Common myeloid progenitor, CD34-positive (primary cell): Measurements from ENCODE around the gene LIN28B.

Experiments
- CTCF ChIA-PET: fragments of 350-600 bp; sonication (Branson Sonifier 250); formaldehyde crosslinking; loops from one replicate; lab custom pipeline; 2021; ENCODE audit warnings: antibody characterized with exemption; lab: Charles Lee
- POLR2A ChIA-PET: fragments of 350-600 bp; sonication (Branson Sonifier 250); formaldehyde crosslinking; loops from one replicate; lab custom pipeline; 2021; ENCODE audit warnings: antibody characterized with exemption; lab: Charles Lee
- DNase-seq, 3 donors: peaks; one replicate each; pipeline versions ENCODE4 v3.0.0 to v3.0.0-alpha.2; 2013
- H3K27ac ChIP-seq, 2 experiments: 1 replicate in 1 of 2; 2 replicates in 1 of 2; pipeline ENCODE4 v1.7.0; 2013; ENCODE audit warnings: inconsistent platforms in 2 of 2, low read length in 2 of 2, mild to moderate bottlenecking in 2 of 2, low read depth in 1 of 2, moderate library complexity in 1 of 2; ENCODE audit not compliant: severe bottlenecking in 2 of 2, insufficient read depth in 1 of 2, poor library complexity in 1 of 2
- H3K27me3 ChIP-seq, 5 experiments: replicated peaks in 2 of 5; 1 replicate in 3 of 5; 2 replicates in 2 of 5; pipeline versions ENCODE4 v1.6.1 to v1.7.0; 2013; ENCODE audit warnings: low read length in 4 of 5, mild to moderate bottlenecking in 2 of 5, moderate library complexity in 2 of 5, inconsistent platforms in 1 of 5; ENCODE audit not compliant: insufficient read depth in 5 of 5, control insufficient read depth in 4 of 5
- H3K36me3 ChIP-seq, 4 experiments: 1 replicate in 2 of 4; 2 replicates in 2 of 4; pipeline versions ENCODE4 v1.6.1 to v1.7.0; 2013; ENCODE audit warnings: low read length in 3 of 4, control low read depth in 1 of 4, mild to moderate bottlenecking in 1 of 4; ENCODE audit not compliant: control insufficient read depth in 4 of 4, insufficient read depth in 4 of 4
- H3K4me1 ChIP-seq, 4 experiments: 1 replicate in 3 of 4; 2 replicates in 1 of 4; pipeline versions ENCODE4 v1.6.1 to v1.7.1; 2013; ENCODE audit warnings: low read length in 3 of 4, mild to moderate bottlenecking in 3 of 4, control low read depth in 1 of 4, inconsistent platforms in 1 of 4, moderate library complexity in 1 of 4; ENCODE audit not compliant: control insufficient read depth in 4 of 4, insufficient read depth in 4 of 4; ENCODE audit errors: control extremely low read depth in 1 of 4
- H3K4me3 ChIP-seq, 7 experiments: 1 replicate in 4 of 7; 2 replicates in 3 of 7; pipeline versions ENCODE4 v1.5.1 to v1.7.0; 2013; ENCODE audit warnings: mild to moderate bottlenecking in 7 of 7, low read length in 6 of 7, moderate library complexity in 6 of 7, inconsistent platforms in 2 of 7, low read depth in 2 of 7, control low read depth in 1 of 7; ENCODE audit not compliant: insufficient read depth in 4 of 7, control insufficient read depth in 1 of 7; ENCODE audit errors: extremely low read depth in 1 of 7
- H3K9me3 ChIP-seq, 5 experiments: 1 replicate in 4 of 5; 2 replicates in 1 of 5; pipeline versions ENCODE4 v1.6.1 to v1.7.1; 2013; ENCODE audit warnings: low read length in 4 of 5, mild to moderate bottlenecking in 2 of 5, inconsistent platforms in 1 of 5, low read depth in 1 of 5, moderate library complexity in 1 of 5; ENCODE audit not compliant: control insufficient read depth in 4 of 5, insufficient read depth in 2 of 5; ENCODE audit errors: control extremely low read depth in 1 of 5
- WGBS: methylation state at CpG from one replicate; pipeline ENCODE4 v1.1.5; 2013; ENCODE audit not compliant: insufficient coverage; 5-methylcytosine and 5-hydroxymethylcytosine counted together

The LIN28B gene

DNA sequence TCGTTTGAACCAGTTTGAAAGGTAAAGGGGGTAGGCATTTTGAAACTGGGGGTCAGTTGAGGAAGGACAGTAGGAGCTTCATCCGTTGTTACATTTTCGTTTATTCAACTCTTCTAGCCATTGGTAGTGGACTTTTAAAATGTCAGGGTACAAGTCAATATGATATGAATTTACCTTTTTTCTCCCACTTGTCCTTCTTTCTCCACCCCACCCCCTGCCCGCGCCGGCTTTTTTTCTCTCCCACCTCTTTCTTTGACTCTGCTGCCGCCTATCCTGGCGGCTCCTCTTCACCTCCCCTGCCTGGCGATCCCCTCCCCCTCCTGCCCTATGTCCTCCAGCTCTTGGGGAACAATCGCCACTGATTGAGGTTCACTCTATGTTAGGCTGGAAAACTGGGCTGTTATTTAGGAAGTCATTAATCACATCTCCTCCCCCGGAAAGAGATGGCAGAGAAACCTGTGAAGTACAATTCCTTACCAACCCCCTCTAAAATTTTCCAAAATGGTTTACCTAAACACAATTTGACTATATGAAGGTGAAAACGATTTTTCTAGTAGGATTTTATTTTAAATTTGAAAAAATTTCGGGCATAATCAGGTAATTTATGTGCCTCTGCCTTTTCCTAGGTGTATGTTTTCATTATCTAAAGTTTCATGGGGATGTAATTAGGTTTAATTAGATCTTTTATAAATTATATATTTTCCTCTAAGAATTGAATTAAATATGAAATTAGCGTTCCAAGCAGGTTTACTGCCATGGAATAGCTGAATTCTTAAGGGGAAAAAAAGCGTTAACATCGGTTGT lies 778 bp upstream of the LIN28B start:
- no peaks in the 10 kb centered on the region for H3K36me3 ChIP-seq
- H3K4me3 ChIP-seq: peak overlapping the region in 2 of 7 experiments; percentile 23 to 74
- WGBS: 3% methylated on average over 5 of the region's 16 CpGs
- H3K27ac ChIP-seq: peak overlapping the region in 1 of 2 experiments; percentile 73
- ChIA-PET CTCF (interaction anchor here (1.3 to 2.1 kb wide), 2 partner anchors 12 to 17 kb away, joined by 3 to 5 read pairs; no protein-coding TSS in a partner anchor), POLR2A (no interaction called here)
- H3K9me3 ChIP-seq: no peaks in the 10 kb centered on the region
- no peak for DNase-seq
- peaks cover 12 to 95% (median 60%) of the 10 kb centered on the region in 5 experiments for H3K27me3 ChIP-seq
- H3K4me1 ChIP-seq: peaks cover 0 to 15% (median 6%) of the 10 kb centered on the region in 4 experiments

DNA sequence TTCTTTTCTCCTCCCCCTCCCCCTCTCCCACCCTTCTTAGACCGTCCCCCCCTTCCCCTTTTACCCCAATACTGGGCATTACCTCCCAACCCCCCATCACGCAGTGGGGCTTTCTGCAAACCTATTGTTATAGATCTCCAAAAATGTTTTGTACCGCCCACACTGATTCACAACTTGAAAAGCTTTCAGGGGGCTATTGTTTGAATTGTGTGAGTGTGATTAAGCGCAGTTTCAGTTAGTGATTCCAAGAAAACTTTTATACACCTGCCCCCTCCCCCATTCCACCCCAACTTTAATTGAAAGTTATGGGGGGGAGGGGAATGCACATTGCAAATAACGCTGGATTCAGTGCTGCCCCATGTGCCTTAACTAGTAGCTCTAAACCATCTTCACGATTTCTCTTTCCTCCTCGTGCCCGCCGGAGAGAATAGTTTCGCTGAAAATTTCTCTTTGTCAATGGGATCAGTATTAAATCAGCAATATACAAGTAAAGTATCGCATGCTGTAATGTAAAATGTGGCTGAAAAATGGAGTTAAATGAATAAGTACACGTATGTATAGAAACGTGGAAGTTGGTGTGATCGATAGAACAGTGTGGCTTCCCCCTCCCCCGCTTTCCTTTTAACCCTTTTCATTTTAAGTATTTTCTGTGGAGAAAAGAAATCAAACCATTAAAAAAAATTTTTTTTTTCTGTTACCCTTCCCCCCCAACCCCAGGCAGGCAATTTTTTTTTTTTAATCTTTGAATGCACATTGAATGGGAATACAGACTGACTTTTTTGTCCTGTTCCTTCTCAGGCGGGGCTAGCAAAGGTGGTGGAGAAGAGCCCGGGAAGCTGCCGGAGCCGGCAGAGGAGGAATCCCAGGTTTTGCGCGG lies 632 bp downstream of the LIN28B start:
- peak overlapping the region in 1 of 2 experiments; percentile 73 for H3K27ac ChIP-seq
- H3K36me3 ChIP-seq: no peaks in the 10 kb centered on the region
- no peak for DNase-seq
- ChIA-PET CTCF (interaction anchor here (1.5 to 2.1 kb wide), 2 partner anchors 11 to 17 kb away, joined by 3 to 5 read pairs; no protein-coding TSS in a partner anchor), POLR2A (no interaction called here)
- WGBS: 21% methylated on average over 2 of the region's 21 CpGs
- peaks cover 7 to 82% (median 53%) of the 10 kb centered on the region in 5 experiments for H3K27me3 ChIP-seq
- peaks cover 0 to 15% (median 6%) of the 10 kb centered on the region in 4 experiments for H3K4me1 ChIP-seq
- peak overlapping the region in 2 of 7 experiments; percentile 72 to 74 for H3K4me3 ChIP-seq
- H3K9me3 ChIP-seq: no peaks in the 10 kb centered on the region

DNA sequence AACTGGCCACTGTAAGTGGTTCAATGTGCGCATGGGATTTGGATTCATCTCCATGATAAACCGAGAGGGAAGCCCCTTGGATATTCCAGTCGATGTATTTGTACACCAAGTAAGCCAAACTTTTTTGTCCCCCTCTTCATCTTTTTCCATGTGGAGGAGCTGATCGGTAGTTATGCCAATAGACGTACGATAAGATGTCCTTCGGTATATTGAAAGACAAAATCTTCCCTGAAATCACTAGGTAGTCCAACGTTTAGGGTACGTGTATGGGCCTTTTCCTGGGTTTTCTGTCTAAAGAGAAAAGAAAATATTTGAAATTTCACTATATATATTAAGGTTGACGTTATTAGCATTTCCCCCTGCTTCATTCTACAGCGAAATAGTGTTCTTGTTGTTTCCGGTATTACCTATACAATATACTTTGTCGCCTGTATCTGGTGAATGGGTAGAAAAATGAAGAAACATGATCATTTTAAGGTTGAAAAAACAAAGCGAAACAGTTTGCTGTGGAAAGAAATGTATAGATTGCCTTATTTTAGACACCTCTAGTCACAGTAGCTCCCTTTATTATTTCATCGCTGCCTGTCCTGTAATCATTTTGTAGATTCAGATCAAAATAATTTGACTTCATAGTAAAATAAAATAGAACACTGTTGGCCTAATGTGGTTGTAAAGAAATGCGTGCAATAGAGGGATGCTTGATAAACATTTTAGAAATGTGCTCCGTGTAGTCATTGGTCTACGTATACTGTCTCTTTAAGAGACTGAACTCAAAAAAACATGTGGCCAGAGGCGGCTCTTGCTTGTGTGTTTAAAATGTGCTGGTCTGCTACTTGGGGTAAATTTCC lies 1.5 kb downstream of the LIN28B start:
- peaks cover 0 to 15% (median 6%) of the 10 kb centered on the region in 4 experiments for H3K4me1 ChIP-seq
- WGBS: 17% methylated on average over 6 of the region's 19 CpGs
- no peaks in the 10 kb centered on the region for H3K36me3 ChIP-seq
- H3K4me3 ChIP-seq: peak overlapping the region in 2 of 7 experiments; percentile 72 to 74
- peaks cover 4 to 74% (median 46%) of the 10 kb centered on the region in 5 experiments for H3K27me3 ChIP-seq
- no peaks in the 10 kb centered on the region for H3K9me3 ChIP-seq
- POLR2A ChIA-PET: no interaction called here
- CTCF ChIA-PET: interaction anchor here (1.0 to 1.5 kb wide), 2 partner anchors 18 to 119 kb away, joined by 3 read pairs; no protein-coding TSS in a partner anchor
- DNase-seq: peak in 1 of 3 donors; percentile 36
- peak overlapping the region in 1 of 2 experiments; percentile 73 for H3K27ac ChIP-seq

DNA sequence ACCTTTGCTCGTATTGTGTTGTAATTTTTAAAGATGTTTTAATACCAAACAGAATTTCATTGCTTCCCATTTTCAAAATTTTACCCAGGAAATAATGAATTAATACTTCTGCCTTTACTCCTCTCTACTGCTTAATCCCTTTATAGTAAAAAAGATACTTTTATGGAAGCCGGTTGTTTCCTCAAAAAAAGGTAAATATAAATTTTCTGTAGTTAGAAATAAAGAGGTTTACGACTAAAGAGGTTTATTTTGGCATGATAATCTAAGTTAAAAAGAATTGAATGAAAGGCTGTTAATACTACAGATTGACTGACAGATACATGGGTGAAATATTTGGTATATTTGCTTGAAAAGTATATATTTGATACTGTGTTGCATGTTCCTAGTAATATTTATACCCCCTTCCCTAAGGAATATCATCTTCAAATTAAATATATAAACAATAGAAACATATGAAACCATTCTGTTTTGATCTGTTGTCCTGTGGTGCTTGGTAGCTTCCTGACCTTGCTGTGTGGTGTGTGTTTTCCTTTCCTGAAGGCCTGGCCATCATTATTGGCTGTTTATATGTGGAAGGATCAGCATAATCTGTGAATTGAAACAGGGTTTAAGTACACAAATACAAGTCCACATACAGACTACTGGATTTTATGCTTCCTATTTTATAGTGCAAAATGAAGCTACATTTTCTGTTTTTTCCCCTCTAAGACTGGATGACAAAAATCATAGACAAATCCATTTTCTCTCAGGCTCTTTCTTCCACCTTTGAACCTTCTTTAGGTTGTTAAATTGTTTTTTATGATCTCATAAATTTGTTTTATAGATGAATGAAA lies 2.3 kb downstream of the LIN28B start:
- Histone ChIP-seq H3K9me3 (no peaks in the 10 kb centered on the region), H3K36me3 (no peaks in the 10 kb centered on the region), H3K27me3 (peaks cover 4 to 67% (median 39%) of the 10 kb centered on the region in 5 experiments), H3K4me1 (peaks cover 0 to 15% (median 6%) of the 10 kb centered on the region in 4 experiments), H3K27ac (peak overlapping the region in 1 of 2 experiments; percentile 73), H3K4me3 (peak overlapping the region in 2 of 7 experiments; percentile 72 to 74)
- no peak for DNase-seq
- CTCF ChIA-PET: interaction anchor here (1.0 kb wide), 1 partner anchor 118 kb away, joined by 3 read pairs; no protein-coding TSS in a partner anchor
- 0% methylated on average over 1 of the region's 3 CpGs for WGBS
- POLR2A ChIA-PET: interaction anchor here (0.6 kb wide), 1 partner anchor 341 kb away, joined by 5 read pairs; no protein-coding TSS in a partner anchor

DNA sequence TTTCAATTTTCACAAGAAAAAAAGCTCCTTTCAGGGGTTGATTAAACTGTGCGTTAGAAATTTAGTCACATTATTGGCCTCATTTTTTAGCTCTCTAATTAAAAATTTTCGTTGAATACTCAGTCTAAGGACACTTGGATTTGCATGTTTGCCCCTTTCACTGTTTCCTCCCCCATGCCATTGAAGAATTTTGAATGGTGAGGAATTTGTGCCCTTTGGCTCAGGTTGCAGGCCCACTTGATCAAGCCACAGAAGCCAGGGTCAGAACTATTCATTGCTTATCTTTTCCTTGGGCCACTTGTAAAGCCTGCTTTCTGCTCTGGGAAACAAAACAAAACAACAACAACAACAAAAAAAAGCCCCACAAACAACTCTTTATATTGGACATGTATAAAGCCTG lies 12.2 kb downstream of the LIN28B start:
- no peaks in the 10 kb centered on the region for H3K36me3 ChIP-seq
- H3K4me3 ChIP-seq: no peak overlapping the region
- H3K27ac ChIP-seq: no peak overlapping the region
- DNase-seq: no peak
- no peaks in the 10 kb centered on the region for H3K9me3 ChIP-seq
- ChIA-PET POLR2A (no interaction called here), CTCF (interaction anchor here (1.0 to 1.4 kb wide), 2 partner anchors 12 to 1143 kb away, joined by 3 to 5 read pairs; partner anchors contain the start of gene LIN28B)
- WGBS: 100% methylated on average over 1 of the region's 2 CpGs
- peaks cover 0 to 1% (median 0%) of the 10 kb centered on the region in 5 experiments for H3K27me3 ChIP-seq
- H3K4me1 ChIP-seq: peaks cover 0 to 16% (median 0%) of the 10 kb centered on the region in 4 experiments
